DMS53 (cell line): Measurements from ENCODE around the gene NFIA.

ENCODE experiments used
- DNase-seq: peaks from one replicate; lab custom pipeline; 2025; lab: John Stamatoyannopoulos, UW

NFIA gene

DNA sequence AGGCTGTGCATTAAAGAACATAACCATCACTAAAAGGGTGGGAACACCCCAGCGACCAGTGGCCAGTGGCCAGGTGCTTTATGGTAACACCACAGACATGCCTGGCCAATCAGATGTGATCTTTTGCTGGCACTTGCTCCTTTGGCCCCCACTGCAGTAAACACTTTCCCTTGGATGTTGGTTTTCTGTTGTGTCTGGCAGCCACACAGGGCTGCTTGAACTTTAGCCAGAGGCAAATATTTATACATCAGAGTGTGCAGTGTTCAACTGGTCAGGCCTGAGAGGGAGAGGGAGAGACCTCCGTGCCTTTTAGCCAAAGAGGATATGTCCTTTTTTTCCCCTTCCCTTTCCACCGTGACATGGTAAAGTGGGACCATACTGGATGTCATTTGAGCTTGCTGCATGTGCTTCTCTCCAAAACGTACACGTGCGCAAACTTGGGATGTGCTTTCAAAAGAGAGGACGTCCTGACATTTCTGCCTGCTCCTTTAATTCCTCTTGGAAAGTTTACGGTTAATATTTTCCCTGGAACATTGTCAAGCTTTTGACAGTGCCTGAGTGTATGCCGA, 101.2 kb downstream of the NFIA start:
- DNase-seq: peak; percentile 89

GRCh38 chr1:61184040-61184713, 101.8 kb downstream of the NFIA start:
- peak; percentile 99 for DNase-seq

DNA sequence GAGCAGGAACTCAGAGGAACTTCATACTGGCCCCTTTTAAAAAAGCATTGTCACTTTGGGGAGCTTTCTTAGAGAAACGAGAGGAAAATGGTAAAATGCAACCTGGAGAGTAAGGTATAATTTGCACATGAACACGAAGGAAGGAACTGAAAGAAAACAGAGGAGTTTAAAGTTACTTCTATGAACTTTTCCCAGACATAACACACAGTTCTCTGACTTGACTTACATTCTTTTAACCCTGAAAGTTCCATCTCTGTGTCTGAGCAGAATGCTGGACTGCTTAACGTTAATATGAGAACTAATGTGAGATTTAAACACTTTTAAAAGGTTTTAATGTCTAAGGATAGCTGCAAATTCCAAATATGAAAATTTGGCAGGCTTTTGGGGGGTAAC, 102.3 kb downstream of the NFIA start:
- DNase-seq: no peak

GRCh38 chr1:61186753-61187152, 104.4 kb downstream of the NFIA start:
- no peak for DNase-seq

GRCh38 chr1:61187352-61188086, 105.2 kb downstream of the NFIA start:
- no peak for DNase-seq

DNA sequence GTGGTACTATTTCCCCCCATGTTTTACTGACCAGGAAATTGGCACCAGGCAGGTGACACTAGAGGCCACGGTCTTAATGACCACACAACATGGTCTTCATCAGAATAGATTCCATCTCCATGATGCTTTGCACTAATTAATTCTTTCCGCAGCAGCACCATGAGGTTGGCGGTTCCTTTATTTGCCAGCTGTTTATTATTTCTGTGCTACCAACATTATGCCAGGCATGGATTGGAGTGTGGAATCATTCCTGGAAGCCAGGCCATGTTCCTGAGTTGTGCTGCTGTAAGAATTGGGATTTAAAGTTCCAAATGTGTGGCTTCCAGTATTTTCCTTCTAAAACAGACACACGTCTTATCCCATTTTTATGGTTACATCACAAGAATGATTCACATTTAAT, 107.8 kb downstream of the NFIA start:
- no peak for DNase-seq

GRCh38 chr1:61190618-61191432, 108.5 kb downstream of the NFIA start:
- no peak for DNase-seq

DNA sequence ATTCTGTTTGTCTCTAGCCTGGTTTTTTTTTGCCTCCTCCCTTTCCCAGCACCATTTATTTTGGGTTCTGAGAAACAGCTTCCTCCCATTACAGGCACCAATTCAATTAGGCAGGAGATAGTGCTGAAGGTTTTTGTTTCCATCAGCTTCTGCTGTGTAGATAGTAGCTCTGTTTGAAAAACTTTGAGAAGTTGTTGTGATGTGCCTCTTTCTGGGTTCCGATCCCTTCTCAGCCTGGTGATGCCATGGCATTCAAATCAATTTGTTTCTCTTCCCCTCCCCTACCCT, 109.0 kb downstream of the NFIA start:
- DNase-seq: no peak

DNA sequence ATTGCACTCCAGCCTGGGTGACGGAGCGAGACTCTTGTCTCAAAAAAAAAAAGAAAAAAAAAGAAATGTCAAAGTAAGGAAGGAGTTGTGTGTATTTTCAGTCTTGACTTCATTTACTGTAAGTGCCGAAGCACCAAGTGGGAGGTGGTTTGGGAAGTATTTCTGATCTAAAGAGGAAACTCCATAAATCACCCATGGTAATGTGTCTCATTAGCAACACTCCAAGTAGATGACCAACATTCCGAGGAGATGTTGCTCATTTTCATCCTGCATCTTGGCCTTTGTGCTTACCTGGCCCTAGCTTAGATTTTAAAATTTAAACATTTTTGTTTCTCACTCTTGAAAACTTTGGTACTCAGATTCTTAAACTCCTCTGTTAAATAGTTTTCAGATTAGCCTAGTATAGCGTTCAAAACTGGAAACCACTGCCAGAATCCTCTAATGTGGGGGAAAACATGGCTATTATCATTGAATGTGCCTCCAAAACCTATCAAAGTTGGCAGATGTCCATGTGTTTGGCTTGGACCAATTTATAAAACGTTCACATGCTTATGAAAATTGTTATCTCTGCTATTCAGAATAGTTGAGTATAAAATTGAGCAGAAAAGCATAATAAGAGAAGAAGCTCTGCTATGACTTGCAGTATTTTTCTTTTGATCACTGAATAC, 110.4 kb downstream of the NFIA start:
- DNase-seq: no peak

DNA sequence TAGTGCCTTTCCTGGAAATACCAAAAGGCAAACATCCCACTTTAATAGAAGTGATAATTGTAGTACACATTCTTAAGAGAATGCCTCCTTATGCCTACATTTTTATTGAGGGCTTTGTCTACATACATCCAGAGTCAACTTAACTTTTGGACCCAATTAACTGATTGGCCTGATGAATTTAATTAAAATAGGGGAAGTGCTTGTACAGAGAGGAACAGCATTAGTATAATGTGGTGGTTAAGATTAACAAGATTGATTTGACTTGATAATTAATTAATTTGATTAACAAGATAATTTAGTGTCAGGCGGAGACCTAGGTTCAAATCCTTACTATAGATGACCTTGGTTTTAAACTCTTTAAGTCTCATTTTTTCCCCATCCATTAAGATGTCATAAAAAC, 111.4 kb downstream of the NFIA start:
- no peak for DNase-seq

DNA sequence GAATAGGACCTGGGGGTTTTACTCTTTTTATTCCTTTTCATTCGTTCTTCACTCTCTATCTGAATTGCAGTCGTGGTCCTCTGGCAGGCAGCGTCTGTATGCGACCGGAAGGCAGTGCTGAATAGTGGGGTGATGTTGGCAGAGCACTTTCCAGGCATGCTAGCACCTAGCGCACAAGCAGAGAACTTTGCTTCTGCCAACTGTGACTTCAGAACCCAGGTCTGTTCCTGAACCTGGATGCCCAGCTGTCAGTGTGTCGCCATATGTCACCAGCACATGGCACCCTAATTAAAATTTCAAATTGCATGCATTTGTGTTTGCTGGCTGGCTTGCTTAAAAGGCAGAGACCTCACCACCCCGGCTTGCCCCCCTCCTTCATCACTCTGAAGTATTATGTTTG, 116.2 kb downstream of the NFIA start:
- no peak for DNase-seq

DNA sequence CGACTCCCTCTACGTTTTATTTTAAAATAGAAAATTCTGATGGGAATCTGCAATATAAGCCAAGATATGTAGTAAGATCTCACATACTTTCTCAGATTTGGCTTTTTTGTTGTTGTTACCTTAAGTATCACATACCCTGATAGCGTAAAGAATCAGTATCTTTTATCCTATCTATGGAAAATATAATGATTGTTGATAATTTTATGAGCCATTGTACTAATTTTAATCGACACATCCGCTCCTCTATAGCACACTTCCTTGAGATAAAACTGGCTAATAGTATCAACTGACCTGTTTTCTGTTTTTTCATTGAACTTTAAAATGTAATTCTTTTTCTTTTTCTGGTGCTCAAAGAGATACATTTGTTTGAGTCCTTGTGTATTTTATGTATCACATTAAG, 118.7 kb downstream of the NFIA start:
- DNase-seq: no peak

DNA sequence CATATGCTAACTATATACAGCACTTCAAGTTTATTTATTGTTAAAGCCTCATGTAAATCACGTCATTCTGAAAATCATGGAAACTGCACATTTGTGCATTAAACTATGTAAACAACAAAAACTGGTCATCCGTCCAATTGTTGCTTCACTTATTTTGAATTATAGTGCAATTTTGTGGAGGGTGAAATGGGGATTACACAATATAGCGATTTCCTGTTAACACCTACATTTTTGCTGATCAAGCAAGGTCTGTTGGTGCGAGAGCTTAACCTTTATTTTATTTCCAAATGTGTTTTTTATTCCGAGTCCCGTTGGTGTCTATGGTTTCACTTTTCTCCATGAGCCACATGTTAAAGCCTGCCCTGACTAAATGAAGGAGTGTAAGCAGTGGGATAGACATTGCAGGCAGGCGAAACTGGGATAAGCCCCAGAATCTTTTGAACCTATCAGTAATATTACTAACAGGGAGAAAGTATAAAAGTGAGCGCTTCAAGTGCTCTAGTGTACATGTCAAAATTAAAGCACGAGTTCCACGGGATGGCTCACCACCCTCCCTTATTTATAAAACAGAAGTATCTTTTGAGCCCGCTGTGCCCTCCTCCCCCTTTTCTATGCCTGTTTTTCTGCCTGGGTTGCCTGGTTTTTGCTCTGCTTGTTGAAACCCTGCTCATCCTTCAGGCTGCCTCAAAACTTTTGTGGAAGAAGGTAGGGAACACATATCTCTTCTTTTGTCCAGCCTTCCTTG, 120.7 kb downstream of the NFIA start:
- DNase-seq: no peak

GRCh38 chr1:61204528-61204927, 122.2 kb downstream of the NFIA start:
- DNase-seq: no peak

- DNase-seq: no peak
Observed at GRCh38 chr1:61207416-61207815, 125.1 kb downstream of the NFIA start.

DNA sequence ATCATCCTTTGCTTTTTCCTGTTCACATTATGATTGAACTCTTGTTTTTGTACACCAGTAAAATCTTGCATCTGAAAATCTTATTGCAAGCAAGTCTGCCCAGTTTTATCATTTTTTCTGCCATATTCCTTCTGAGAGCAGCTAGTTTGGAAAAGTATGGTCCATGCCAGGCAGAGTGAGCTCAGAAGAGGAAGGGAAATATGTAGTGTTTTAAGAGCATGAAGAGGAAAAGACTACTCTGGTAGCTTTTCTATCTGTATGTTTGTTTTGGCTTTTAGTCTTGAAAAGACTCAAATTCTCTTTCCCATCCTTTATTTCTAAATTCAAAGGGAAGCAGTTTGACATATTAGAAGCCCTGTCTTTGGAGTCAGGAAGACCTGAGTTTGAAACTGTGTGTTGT, 125.8 kb downstream of the NFIA start:
- no peak for DNase-seq

- no peak for DNase-seq
Observed at GRCh38 chr1:61208831-61209230, 126.5 kb downstream of the NFIA start.

- DNase-seq: peak; percentile 53
Observed at GRCh38 chr1:61210435-61211154, 128.2 kb downstream of the NFIA start.

- no peak for DNase-seq
Observed at GRCh38 chr1:61213245-61214011, 131.1 kb downstream of the NFIA start.

DNA sequence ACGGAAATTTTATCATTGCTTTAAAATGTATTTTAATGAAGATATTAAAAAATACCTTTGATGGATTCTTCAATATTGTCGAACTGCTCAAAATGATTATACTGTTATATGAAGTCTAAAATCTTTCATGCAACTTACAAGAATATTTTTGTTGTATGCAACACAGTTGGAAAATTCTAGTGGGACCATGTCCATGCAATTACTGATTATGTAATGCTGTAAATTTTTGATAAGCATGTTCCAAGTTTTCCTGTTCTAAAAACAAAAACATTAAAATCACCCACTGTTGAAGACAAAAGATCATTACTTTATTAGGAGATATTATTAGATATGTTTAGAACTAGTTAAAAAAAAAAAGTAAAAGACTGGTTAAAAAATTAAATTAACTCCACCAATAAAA, 132.8 kb downstream of the NFIA start:
- DNase-seq: no peak
